Lung (tissue), 12 donors: ENCODE results near the gene CAPSL. TPM values are rescaled to one million over a fixed set of nuclear protein-coding genes. Genes with fewer than 3 reads are reported as not detected.

Source experiments
- ATAC-seq: fragments of 200-7000 bp; cut with Tn5 transposase; one replicate; pipeline ENCODE4 v1.9.1; 2020; ENCODE audit warnings: moderate number of reproducible peaks; ENCODE audit not compliant: insufficient read depth, low FRiP score
- DNase-seq, 3 donors: peaks; one replicate each; pipeline ENCODE4 v3.0.0-alpha.2; 2013 to 2017
- H3K27ac ChIP-seq, 2 donors: one replicate each; pipeline ENCODE4 v1.5.1; 2013; ENCODE audit warnings: mild to moderate bottlenecking in 2 of 2, moderate library complexity in 2 of 2, control low read depth in 1 of 2, inconsistent platforms in 1 of 2, low read depth in 1 of 2, low read length in 1 of 2
- H3K27me3 ChIP-seq, 3 donors: one replicate each; pipeline ENCODE4 v1.5.1; 2013; ENCODE audit warnings: low read length in 2 of 3; ENCODE audit not compliant: control insufficient read depth in 3 of 3, insufficient read depth in 3 of 3
- H3K36me3 ChIP-seq, 4 donors: one replicate each; pipeline ENCODE4 v1.5.1; 2013; ENCODE audit warnings: low read length in 4 of 4, mild to moderate bottlenecking in 1 of 4, moderate library complexity in 1 of 4; ENCODE audit not compliant: control insufficient read depth in 4 of 4, insufficient read depth in 4 of 4
- H3K4me1 ChIP-seq, 5 donors: one replicate each; pipeline ENCODE4 v1.5.1; 2013; ENCODE audit warnings: low read length in 5 of 5, mild to moderate bottlenecking in 2 of 5, moderate library complexity in 1 of 5; ENCODE audit not compliant: control insufficient read depth in 5 of 5, insufficient read depth in 5 of 5
- H3K4me3 ChIP-seq: one replicate; pipeline ENCODE4 v1.5.1; 2013; ENCODE audit warnings: mild to moderate bottlenecking, control low read depth, moderate library complexity
- H3K9ac ChIP-seq, 2 donors: one replicate each; pipeline ENCODE4 v1.5.1; 2013; ENCODE audit warnings: low read length in 2 of 2, control low read depth in 1 of 2; ENCODE audit not compliant: insufficient read depth in 1 of 2
- H3K9me3 ChIP-seq, 4 donors: one replicate each; pipeline ENCODE4 v1.5.1; 2013; ENCODE audit warnings: low read length in 3 of 4, mild to moderate bottlenecking in 1 of 4, moderate library complexity in 1 of 4; ENCODE audit not compliant: control insufficient read depth in 4 of 4, insufficient read depth in 3 of 4
- WGBS, 2 donors: extraction: QIAGEN DNeasy Blood & Tissue Kit; methylation state at CpG; one replicate each; pipeline ENCODE4 v1.1.7; 2013; 5-methylcytosine and 5-hydroxymethylcytosine counted together
- polyA plus RNA-seq, 2 donors: library from polyadenylated mRNA; stranded (reverse); fragments of 200-250 nt; gene quantifications; one replicate each; pipeline ENCODE4 v1.2.1, GENCODE V29; 2013
- total RNA-seq, 2 donors: library from RNA; depleted of rRNA in 1 of 2; stranded (reverse); fragments of >200 nt in 1 of 2; gene quantifications; one replicate each; pipeline ENCODE4 v1.2.1, GENCODE V29; 2014 to 2021
- TF ChIP-seq, protein P1 (sequence below): IDR thresholded peaks from 2 replicates; pipeline ENCODE4 v1.5.1; 2012; ENCODE audit warnings: mild to moderate bottlenecking; ENCODE audit errors: control extremely low read depth, extremely low read depth
- donor health status: control.
- donor health status: control.
- donor health status: Bipolar disorder and iron deficiency.
- donor health status: healthy.
- donor health status: DM: yes; HTN: yes; CAD: no.

CAPSL gene
- total and polyA plus RNA-seq, 4 donors: 15.9 to 37.9 (median 21.2) TPM

DNA sequence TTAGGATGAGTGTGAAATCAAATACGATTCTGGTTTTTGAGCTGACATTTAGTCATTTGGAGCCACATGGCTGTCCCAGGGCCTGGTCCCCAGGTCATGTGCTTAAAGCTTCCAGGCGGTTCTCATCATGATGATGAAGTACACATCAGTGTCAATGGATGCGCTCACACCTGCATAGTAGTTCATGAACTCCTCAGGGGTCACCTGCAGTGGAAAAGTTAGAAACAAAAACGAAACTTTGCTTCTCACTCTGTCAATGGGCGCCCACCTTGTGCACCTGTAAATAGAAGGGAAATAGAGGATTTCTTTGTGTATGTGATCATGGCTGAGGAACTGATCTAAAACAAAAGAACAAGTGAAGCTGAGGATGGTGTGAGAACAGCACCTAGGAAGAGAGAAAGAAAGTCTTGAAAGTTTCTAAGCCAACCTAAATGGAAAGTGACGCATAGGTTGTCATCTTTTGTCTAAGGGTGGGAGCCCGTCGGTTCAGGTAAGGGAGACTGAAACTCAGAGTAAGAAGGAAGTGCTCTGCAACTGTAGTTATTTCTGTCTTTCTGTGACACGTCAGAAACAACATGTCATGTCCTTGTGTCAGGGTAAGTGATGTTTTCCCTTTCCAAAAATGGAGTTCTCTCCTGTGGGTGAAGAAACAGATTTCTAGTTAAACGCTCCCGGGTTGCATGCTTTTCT is 33.8 kb downstream of the CAPSL start:
- no peaks in the 10 kb centered on the region for H3K27me3 ChIP-seq
- H3K27ac ChIP-seq: no peak overlapping the region
- TF ChIP-seq, protein P1, sequence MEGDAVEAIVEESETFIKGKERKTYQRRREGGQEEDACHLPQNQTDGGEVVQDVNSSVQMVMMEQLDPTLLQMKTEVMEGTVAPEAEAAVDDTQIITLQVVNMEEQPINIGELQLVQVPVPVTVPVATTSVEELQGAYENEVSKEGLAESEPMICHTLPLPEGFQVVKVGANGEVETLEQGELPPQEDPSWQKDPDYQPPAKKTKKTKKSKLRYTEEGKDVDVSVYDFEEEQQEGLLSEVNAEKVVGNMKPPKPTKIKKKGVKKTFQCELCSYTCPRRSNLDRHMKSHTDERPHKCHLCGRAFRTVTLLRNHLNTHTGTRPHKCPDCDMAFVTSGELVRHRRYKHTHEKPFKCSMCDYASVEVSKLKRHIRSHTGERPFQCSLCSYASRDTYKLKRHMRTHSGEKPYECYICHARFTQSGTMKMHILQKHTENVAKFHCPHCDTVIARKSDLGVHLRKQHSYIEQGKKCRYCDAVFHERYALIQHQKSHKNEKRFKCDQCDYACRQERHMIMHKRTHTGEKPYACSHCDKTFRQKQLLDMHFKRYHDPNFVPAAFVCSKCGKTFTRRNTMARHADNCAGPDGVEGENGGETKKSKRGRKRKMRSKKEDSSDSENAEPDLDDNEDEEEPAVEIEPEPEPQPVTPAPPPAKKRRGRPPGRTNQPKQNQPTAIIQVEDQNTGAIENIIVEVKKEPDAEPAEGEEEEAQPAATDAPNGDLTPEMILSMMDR: no peak
- 81 to 85% methylated on average over 11 of the region's 11 CpGs for WGBS, 2 donors
- H3K9ac ChIP-seq: no peak overlapping the region
- H3K9me3 ChIP-seq: peaks cover 0 to 2% (median 0%) of the 10 kb centered on the region in 4 donors
- no peak for DNase-seq
- no peaks in the 10 kb centered on the region for H3K4me1 ChIP-seq
- no peaks in the 10 kb centered on the region for H3K36me3 ChIP-seq
- no peak for ATAC-seq
- H3K4me3 ChIP-seq: no peak overlapping the region

DNA sequence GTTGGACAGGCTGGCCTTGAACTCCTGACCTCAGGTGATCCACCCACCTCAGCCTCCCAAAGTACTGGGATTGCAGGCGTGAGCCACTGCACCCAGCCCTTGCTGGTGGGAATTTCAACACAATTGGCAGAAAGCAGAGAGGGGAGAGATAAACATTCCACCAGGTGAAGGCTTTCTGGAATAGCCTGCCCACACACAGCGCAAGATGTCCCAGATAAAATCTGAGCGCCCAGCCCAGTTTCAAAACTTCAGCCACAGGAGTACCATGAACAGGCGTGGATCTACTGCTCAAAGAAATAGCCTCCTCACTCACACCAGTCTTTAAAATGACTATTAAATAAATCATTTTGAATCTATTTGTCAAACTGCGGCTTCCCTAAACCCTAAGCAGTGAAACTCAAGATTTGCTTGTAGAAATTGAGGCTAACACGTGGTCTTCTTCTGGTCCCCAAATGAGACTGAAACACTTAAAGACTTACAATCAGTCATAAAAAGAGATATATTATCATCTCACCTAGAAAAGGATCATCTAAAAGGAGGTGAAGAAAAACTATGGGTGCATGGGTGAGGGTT is 34.7 kb downstream of the CAPSL start:
- H3K4me1 ChIP-seq: no peaks in the 10 kb centered on the region
- no peak for ATAC-seq
- TF ChIP-seq, protein P1: no peak
- peaks cover 0 to 2% (median 0%) of the 10 kb centered on the region in 4 donors for H3K9me3 ChIP-seq
- no peak overlapping the region for H3K4me3 ChIP-seq
- H3K27me3 ChIP-seq: no peaks in the 10 kb centered on the region
- H3K9ac ChIP-seq: no peak overlapping the region
- H3K36me3 ChIP-seq: no peaks in the 10 kb centered on the region
- 93 to 96% methylated on average over 6 of the region's 6 CpGs for WGBS, 2 donors
- DNase-seq: no peak
- H3K27ac ChIP-seq: no peak overlapping the region

DNA sequence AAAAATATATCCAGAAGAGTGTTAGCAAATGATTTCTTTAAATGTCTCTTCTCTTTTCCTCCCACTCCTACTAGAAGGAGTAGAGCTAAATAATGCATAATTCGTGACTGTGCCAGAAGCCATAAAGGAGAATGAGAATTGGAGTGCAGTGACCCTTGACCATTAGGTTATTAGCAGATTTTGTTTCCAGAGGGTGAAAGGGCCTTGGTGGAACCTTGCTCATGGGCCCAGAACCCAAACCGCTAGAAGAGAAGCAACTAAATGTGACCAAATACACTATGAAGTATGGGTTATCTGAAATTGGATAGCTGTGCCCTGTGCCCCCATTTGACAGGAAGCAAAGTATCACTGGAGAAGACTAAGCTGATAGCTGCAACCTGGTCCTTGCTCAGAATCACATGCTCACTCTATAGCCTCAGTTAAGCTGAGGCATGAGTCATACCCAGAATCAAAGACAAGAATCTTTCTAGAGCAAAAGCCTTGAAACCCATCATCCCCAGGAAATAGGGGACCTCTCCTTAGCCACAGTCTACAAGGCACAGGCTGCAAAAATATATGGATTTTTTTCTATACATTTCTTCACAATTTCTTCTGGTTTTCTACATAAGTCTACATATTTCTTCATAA is 36.3 kb downstream of the CAPSL start:
- DNase-seq (no peak), ATAC-seq (no peak)
- Histone ChIP-seq H3K4me1 (no peaks in the 10 kb centered on the region), H3K9ac (no peak overlapping the region), H3K27ac (no peak overlapping the region), H3K9me3 (peaks cover 0 to 2% (median 0%) of the 10 kb centered on the region in 4 donors), H3K4me3 (no peak overlapping the region), H3K27me3 (no peaks in the 10 kb centered on the region), H3K36me3 (no peaks in the 10 kb centered on the region)
- WGBS, 2 donors: 73 to 90% methylated on average over 2 of the region's 2 CpGs
- TF ChIP-seq, protein P1: no peak
